HPDE6-E6E7 (cell line): Measurements from ENCODE around the gene SKIL.
A peak's percentile ranks its signal among the peaks of the same experiment; 100 is the strongest.

Experiments
- DNase-seq: peaks from one replicate; pipeline ENCODE4 v3.0.0; 2011; ENCODE audit warnings: missing footprints; ENCODE audit errors: extremely low spot score

The SKIL gene

GRCh38 chr3:170350515-170351413 is 6.8 kb upstream of the SKIL start:
- DNase-seq, result no peak

GRCh38 chr3:170352936-170353335 is 4.6 kb upstream of the SKIL start:
- no peak for DNase-seq

- no peak for DNase-seq
Observed at GRCh38 chr3:170353485-170353884, 4.0 kb upstream of the SKIL start.

GRCh38 chr3:170354760-170355159 is 2.8 kb upstream of the SKIL start:
- no peak for DNase-seq

GRCh38 chr3:170355738-170356595 is 1.5 kb upstream of the SKIL start:
- no peak for DNase-seq

- peak; percentile 27 for DNase-seq
Observed at GRCh38 chr3:170356596-170357175, 829 bp upstream of the SKIL start.

- peak; percentile 40 for DNase-seq
Observed at GRCh38 chr3:170358042-170359010, 811 bp downstream of the SKIL start.

- DNase-seq, result no peak
Observed at GRCh38 chr3:170359178-170359704, 1.7 kb downstream of the SKIL start.

GRCh38 chr3:170360466-170360865 is 3.0 kb downstream of the SKIL start:
- DNase-seq, result no peak

GRCh38 chr3:170360916-170361315 is 3.4 kb downstream of the SKIL start:
- no peak for DNase-seq

GRCh38 chr3:170361711-170362110 is 4.2 kb downstream of the SKIL start:
- DNase-seq, result no peak

- DNase-seq, result no peak
Observed at GRCh38 chr3:170363471-170363994, 6.0 kb downstream of the SKIL start.

GRCh38 chr3:170364965-170365364 is 7.5 kb downstream of the SKIL start:
- no peak for DNase-seq

GRCh38 chr3:170367797-170368196 is 10.3 kb downstream of the SKIL start:
- no peak for DNase-seq

GRCh38 chr3:170368921-170369320 is 11.4 kb downstream of the SKIL start:
- DNase-seq, result no peak

GRCh38 chr3:170372190-170372879 is 14.8 kb downstream of the SKIL start:
- DNase-seq, result no peak

- no peak for DNase-seq
Observed at GRCh38 chr3:170383567-170383966, 26.1 kb downstream of the SKIL start.

GRCh38 chr3:170386468-170386867 is 29.0 kb downstream of the SKIL start:
- no peak for DNase-seq

- no peak for DNase-seq
Observed at GRCh38 chr3:170387950-170388349, 30.4 kb downstream of the SKIL start.

- DNase-seq, result no peak
Observed at GRCh38 chr3:170391108-170391507, 33.6 kb downstream of the SKIL start.
